Fibroblast of mammary gland (primary cell): ENCODE data around the gene TMEM30B.

Experiments used
- DNase-seq: peaks from one replicate; pipeline ENCODE4 v3.0.0-alpha.2; 2010; ENCODE audit warnings: low read depth
- H3K4me3 ChIP-seq: 2 replicates; pipeline ENCODE4 v1.5.1; 2011; ENCODE audit warnings: low read depth, mild to moderate bottlenecking, low read length, moderate library complexity; ENCODE audit not compliant: control insufficient read depth
- CTCF ChIP-seq: conservative IDR thresholded peaks from 2 replicates; pipeline ENCODE4 v1.5.1; 2011; ENCODE audit warnings: low read depth, low read length, inconsistent platforms; ENCODE audit not compliant: control insufficient read depth, insufficient read depth

Gene TMEM30B

GRCh38 chr14:61288228-61288627 lies 7.1 kb upstream of the TMEM30B start:
- TF ChIP-seq CTCF: no peak
- no peak overlapping the region for H3K4me3 ChIP-seq
- no peak for DNase-seq

GRCh38 chr14:61287196-61287595 lies 6.1 kb upstream of the TMEM30B start:
- DNase-seq: no peak
- no peak for TF ChIP-seq CTCF
- H3K4me3 ChIP-seq: no peak overlapping the region

GRCh38 chr14:61285364-61285763 lies 4.2 kb upstream of the TMEM30B start:
- DNase-seq: no peak
- TF ChIP-seq CTCF: no peak

GRCh38 chr14:61284001-61284400 lies 2.9 kb upstream of the TMEM30B start:
- TF ChIP-seq CTCF: no peak
- H3K4me3 ChIP-seq: no peak overlapping the region
- no peak for DNase-seq

More at GRCh38 chr14:61285364-61285763, 4.2 kb upstream of the TMEM30B start:
- no peak overlapping the region for H3K4me3 ChIP-seq

GRCh38 chr14:61282746-61283145 lies 1.6 kb upstream of the TMEM30B start:
- H3K4me3 ChIP-seq: no peak overlapping the region
- TF ChIP-seq CTCF: no peak
- DNase-seq: no peak

- no peak overlapping the region for H3K4me3 ChIP-seq
- no peak for TF ChIP-seq CTCF
- peak; percentile 50 for DNase-seq
Measured at GRCh38 chr14:61281948-61282275, 774 bp upstream of the TMEM30B start.

- H3K4me3 ChIP-seq: no peak overlapping the region
- no peak for TF ChIP-seq CTCF
- DNase-seq: no peak
Measured at GRCh38 chr14:61280526-61281185, 482 bp downstream of the TMEM30B start.
